Subcutaneous adipose tissue (tissue), 4 donors: ENCODE data around the gene SOBP. TPM values are rescaled to one million over a fixed set of nuclear protein-coding genes. Genes with fewer than 3 reads are reported as not detected.

Experiments
- total RNA-seq, 4 donors: library from RNA; depleted of rRNA; stranded (reverse); fragments of >200 nt; gene quantifications; one replicate each; pipeline ENCODE4 v1.1.0, GENCODE V29; 2016
- TF ChIP-seq, protein P1 (sequence below): fragments of 450-650 bp; IDR thresholded peaks from one replicate; pipeline ENCODE4 v1.5.1; 2016; ENCODE audit warnings: low read depth, mild to moderate bottlenecking, control low read depth, antibody characterized with exemption, moderate library complexity

Gene SOBP
- total RNA-seq, 4 donors from 2014 or later, result 4.0 to 7.5 (median 5.5) TPM

DNA sequence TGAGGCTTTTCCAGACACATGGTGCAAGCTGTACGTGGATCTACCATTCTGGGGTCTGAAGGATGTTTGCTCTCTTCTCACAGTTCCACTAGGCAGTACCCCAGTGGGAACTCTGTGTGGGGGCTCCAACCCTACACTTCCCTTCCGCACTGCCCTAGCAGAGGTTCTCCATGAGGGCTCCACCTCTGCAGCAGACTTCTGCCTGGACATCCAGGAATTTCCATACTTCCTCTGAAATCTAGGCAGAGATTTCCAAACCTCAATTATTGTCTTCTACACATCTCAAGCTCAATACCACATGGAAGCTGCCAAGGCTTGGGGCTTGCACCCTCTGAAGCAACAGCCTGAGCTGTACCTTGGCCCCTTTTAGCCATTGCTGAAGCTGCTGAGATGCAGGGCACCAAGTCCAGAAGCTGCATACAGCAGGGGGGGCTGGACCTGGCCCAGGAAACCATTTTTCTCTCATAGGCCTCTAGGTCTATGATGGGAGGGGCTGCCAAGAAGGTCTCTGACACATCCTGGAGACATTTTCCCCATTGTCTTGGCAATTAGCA, 42.2 kb upstream of the SOBP start:
- TF ChIP-seq, protein P1, sequence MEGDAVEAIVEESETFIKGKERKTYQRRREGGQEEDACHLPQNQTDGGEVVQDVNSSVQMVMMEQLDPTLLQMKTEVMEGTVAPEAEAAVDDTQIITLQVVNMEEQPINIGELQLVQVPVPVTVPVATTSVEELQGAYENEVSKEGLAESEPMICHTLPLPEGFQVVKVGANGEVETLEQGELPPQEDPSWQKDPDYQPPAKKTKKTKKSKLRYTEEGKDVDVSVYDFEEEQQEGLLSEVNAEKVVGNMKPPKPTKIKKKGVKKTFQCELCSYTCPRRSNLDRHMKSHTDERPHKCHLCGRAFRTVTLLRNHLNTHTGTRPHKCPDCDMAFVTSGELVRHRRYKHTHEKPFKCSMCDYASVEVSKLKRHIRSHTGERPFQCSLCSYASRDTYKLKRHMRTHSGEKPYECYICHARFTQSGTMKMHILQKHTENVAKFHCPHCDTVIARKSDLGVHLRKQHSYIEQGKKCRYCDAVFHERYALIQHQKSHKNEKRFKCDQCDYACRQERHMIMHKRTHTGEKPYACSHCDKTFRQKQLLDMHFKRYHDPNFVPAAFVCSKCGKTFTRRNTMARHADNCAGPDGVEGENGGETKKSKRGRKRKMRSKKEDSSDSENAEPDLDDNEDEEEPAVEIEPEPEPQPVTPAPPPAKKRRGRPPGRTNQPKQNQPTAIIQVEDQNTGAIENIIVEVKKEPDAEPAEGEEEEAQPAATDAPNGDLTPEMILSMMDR, result no peak

DNA sequence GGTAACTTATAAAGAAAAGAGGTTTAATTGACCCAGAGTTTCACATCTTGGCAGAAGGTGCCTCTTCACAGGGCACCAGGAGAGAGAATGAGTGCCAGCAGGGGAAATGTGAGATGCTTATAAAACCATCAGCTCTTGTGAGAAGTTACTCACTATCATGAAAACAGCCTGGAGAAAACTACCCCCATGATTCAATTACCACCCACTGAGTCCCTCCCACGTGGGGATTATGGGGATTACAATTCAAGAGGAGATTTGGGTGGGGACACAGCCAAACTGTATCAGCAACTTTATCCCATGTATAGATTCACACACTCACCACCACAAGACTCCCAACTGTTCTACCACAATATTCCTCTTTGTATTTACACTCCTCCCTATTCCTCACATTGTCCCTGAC, 41.1 kb upstream of the SOBP start:
- TF ChIP-seq, protein P1, result no peak

DNA sequence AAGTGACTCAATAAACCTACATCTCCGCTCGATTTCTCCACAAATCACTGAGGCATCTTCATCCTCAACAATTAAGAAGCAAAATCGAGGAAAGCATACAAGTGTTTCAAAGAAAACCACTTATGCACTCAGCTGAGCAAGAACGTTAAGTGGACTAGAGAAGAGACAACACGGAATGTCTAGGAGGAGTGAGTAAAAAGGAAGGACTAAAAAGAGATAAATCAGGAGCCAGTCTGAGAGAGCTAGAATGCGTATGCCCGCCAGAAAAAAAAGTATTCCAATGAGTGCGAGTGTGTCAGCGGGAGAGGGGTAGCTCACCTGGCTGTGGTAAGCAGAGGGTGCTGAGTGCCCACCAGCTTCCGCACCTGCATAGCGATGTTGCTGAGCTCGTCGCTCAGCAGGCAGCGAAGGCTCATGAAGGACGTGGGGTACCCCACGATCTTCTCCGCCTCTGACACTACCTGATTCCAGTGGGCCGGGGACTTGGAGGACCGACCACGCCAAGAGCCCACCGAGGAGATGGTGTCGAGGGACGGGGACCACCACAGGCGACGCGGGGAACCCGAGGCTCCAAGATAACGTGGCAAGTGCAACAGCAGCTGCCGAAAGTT, 31.1 kb upstream of the SOBP start:
- TF ChIP-seq, protein P1, result no peak

DNA sequence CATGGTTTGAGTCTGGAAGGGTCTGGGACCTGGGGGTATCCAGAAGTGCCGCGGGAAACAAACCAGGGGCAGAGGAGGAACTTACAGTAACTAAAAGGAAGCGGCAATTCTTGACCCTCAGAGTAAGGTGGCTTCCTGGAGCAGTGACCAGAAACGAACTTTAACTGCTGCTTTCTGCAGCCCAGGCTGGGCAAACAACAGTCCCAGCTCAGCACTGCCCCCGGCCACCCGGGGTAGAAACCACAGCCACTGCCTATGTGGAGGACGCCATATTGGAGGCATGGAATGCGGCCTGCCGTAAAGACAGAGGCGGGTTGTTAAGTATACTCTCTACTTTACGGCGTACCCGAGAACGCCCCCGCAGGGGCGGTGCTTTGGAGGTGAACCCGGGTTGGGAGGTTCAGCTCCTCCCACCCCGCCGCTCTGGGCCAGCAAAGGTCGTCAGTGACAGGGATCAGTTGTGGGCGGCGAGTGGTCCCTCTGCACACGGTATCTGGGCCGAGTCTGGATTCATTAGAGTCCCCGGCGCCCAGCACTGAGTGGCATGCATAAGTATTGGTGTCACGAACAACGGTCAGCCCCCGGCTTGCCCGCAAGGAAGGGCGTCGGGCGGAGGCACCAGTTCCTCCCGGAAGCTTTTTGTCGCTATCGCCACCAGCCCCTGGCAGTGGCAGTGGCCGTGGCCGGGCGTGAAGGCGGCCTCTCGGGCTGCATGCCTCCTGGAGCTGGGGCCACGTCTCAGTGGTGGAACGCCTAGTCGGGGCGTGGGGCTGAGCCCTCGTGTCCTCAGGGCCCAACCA, 30.4 kb upstream of the SOBP start, which contains the start of gene PDSS2:
Gene PDSS2 (minus strand): TSS at position 282 of the 800 bp plus-strand sequence. CDS start 279 bp downstream, at position 3.
- TF ChIP-seq, protein P1, result no peak

DNA sequence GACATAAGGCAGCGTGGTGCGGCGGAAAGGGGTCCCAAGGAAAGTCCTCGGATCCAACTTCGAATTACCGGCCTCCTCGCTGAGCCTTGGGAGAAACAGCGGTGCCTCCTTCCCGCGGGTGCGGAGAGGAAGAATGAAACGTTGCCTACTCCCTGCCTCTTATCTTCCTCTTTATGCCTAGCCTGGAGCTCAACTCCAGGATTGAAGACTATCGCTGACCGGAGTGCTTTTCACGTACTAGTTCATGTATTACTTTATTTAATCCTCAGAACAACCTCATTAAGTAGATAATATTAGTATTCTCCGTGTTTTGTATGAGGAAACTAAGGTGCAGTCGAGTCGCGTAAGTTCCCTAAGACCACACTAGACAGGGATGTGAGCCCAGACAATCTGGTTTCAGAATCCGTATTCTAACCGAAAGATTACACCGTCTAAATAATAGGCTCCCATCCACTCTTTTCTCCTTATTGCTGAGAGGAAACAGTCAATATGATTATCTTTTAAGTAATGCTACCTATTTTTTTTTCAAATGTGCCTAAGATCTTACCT, 29.8 kb upstream of the SOBP start:
- TF ChIP-seq, protein P1, result no peak

DNA sequence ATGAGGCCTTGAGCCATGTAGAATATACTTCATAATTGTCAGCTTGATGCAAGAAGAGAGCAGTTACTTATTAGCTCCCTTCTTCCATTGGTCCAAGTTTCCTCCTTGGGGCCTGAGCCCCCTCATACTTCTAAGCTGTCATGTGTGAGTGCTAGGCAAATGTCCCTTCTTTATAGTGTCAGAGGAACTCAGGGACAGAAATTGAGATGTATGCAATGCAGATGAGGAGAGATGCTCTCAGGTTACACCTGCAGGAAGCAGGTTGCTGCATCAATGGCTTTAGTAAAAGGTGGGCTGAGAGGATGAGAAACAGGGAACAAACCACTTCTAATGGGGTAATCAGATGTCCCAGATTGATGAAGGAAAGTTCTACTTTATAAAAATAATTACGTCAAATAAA, 23.9 kb upstream of the SOBP start:
- TF ChIP-seq, protein P1, result no peak

DNA sequence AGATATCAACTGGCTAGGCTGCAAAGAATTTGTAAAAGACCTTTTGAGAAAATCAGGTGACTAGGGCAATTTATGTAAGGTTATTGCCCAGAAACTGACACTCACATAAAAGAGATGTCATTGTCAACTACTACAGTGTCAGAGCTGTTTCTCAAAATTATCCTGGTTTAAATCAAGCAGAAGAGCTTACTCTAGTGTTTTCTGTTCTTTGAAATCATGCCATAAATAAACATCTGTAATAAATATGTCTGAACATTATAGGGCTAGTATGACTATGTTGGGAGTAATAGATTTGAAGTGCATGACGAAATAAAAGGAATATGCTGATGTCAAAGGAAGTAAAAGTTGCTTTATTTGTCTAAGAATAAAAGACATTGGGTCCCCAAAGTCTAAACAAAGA, 19.6 kb upstream of the SOBP start:
- TF ChIP-seq, protein P1, result no peak
